ENCODE data around the gene SMOC2. TPM values are rescaled to one million over a fixed set of nuclear protein-coding genes. Genes with fewer than 3 reads are reported as not detected.

Gene SMOC2
- polyA plus RNA-seq, 2 of the 4 experiments (the other 2 are of a cell fraction), result not detected

- 41% methylated on average over 6 of the region's 8 CpGs for WGBS (ENCODE audit: missing lambda C conversion rate)
- Histone ChIP-seq H3K27ac (no peak overlapping the region), H3K4me2 (no peak overlapping the region), H3K4me1 (no peaks in the 10 kb centered on the region), H3K9me3 (no peaks in the 10 kb centered on the region), H3K4me3 (no peak overlapping the region)
- ChIA-PET CTCF (no interaction called here), POLR2A (no interaction called here)
- DNase-seq (ENCODE audit: low read depth in 1 of 2, low spot score in 1 of 2), result no peak
- no peak for ATAC-seq
- TF ChIP-seq, protein P1, sequence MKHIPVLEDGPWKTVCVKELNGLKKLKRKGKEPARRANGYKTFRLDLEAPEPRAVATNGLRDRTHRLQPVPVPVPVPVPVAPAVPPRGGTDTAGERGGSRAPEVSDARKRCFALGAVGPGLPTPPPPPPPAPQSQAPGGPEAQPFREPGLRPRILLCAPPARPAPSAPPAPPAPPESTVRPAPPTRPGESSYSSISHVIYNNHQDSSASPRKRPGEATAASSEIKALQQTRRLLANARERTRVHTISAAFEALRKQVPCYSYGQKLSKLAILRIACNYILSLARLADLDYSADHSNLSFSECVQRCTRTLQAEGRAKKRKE (CRISPR knock-in tag; IDR thresholded peaks at IDR 0.05; ENCODE audit: low read depth), result no peak
- no peak for TF ChIP-seq ZSCAN20 (CRISPR knock-in tag; IDR thresholded peaks at IDR 0.05)
- TF ChIP-seq REST (IDR thresholded peaks at IDR 0.05), result no peak
- TF ChIP-seq ELK1 (IDR thresholded peaks at IDR 0.05; ENCODE audit: low read depth, low read length), result no peak
- TF ChIP-seq HMGXB4 (CRISPR knock-in tag; IDR thresholded peaks at IDR 0.05; ENCODE audit: borderline replicate concordance), result no peak
- TF ChIP-seq TP53 (CRISPR knock-in tag; IDR thresholded peaks at IDR 0.05), result no peak
- TF ChIP-seq PBX3 (IDR thresholded peaks at IDR 0.05), result no peak
- no peak for TF ChIP-seq POLR2AphosphoS2 (conservative IDR thresholded peaks at IDR 0.05; ENCODE audit: low read length)
- no peak for TF ChIP-seq MAFK (IDR thresholded peaks at IDR 0.05; ENCODE audit: partially characterized antibody)
- TF ChIP-seq JUN (IDR thresholded peaks at IDR 0.05), result no peak
- TF ChIP-seq ESRRA (IDR thresholded peaks at IDR 0.05; ENCODE audit: borderline replicate concordance, low read length), result no peak
- TF ChIP-seq EHMT2 (IDR thresholded peaks at IDR 0.05; ENCODE audit: low read depth), result no peak
- TF ChIP-seq, protein P2, sequence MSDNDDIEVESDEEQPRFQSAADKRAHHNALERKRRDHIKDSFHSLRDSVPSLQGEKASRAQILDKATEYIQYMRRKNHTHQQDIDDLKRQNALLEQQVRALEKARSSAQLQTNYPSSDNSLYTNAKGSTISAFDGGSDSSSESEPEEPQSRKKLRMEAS (IDR thresholded peaks at IDR 0.05), result no peak
- no peak for FAIRE-seq
Observed at GRCh38 chr6:168578036-168578435, 137.1 kb downstream of the SMOC2 start.

GRCh38 chr6:168581236-168581635 lies 140.3 kb downstream of the SMOC2 start:
- Histone ChIP-seq H3K27ac (no peak overlapping the region), H3K4me1 (no peaks in the 10 kb centered on the region), H3K4me2 (no peak overlapping the region), H3K9me3 (no peaks in the 10 kb centered on the region), H3K4me3 (no peak overlapping the region)
- ATAC-seq (no peak), DNase-seq (ENCODE audit: low read depth in 1 of 2, low spot score in 1 of 2) (no peak), FAIRE-seq (no peak)
- POLR2A ChIA-PET, result no interaction called here
- TF ChIP-seq HOXB13 (CRISPR knock-in tag; IDR thresholded peaks at IDR 0.05; ENCODE audit: low read depth) (no peak), CBX8 (IDR thresholded peaks at IDR 0.05) (no peak), RFX5 (IDR thresholded peaks at IDR 0.05) (no peak), HOXA7 (CRISPR knock-in tag; IDR thresholded peaks at IDR 0.05) (no peak), NR3C1 (IDR thresholded peaks at IDR 0.05) (no peak), CTCF (IDR thresholded peaks at IDR 0.05) (no peak), ESRRA (IDR thresholded peaks at IDR 0.05; ENCODE audit: borderline replicate concordance, low read length) (no peak), NPAS2 (CRISPR knock-in tag; IDR thresholded peaks at IDR 0.05; ENCODE audit: borderline replicate concordance) (no peak), HMGXB4 (CRISPR knock-in tag; IDR thresholded peaks at IDR 0.05; ENCODE audit: borderline replicate concordance) (no peak), FOXS1 (CRISPR knock-in tag; IDR thresholded peaks at IDR 0.05) (no peak)
- 54% methylated on average over 12 of the region's 12 CpGs for WGBS (ENCODE audit: missing lambda C conversion rate)
- CTCF ChIA-PET, result no interaction called here

Measured in A549 (cell line).